K562 (cell line): ENCODE data around the gene ZNF821. TPM values are rescaled to one million over a fixed set of nuclear protein-coding genes. Genes with fewer than 3 reads are reported as not detected.

Source experiments
- ATF7 ChIP-seq: fragments of 450-650 bp; IDR thresholded peaks from 2 replicates; pipeline ENCODE4 v1.7.1; 2014; ENCODE audit warnings: mild to moderate bottlenecking, moderate library complexity
- ESRRA ChIP-seq: fragments of 450-650 bp; IDR thresholded peaks from 2 replicates; pipeline ENCODE4 v1.6.1; 2014; ENCODE audit warnings: low read depth, mild to moderate bottlenecking, moderate library complexity, borderline replicate concordance
- GABPA ChIP-seq: fragments of 200-800 bp; sonication (Bioruptor generic); conservative IDR thresholded peaks from 2 replicates; pipeline ENCODE4 v1.6.1; 2016; ENCODE audit warnings: low read depth, missing genetic modification characterization, missing compliant biosample characterization
- KAT7 ChIP-seq: sonication (generic); formaldehyde crosslinking; IDR thresholded peaks from 2 replicates; pipeline ENCODE4 v1.8.0; 2022; ENCODE audit warnings: missing genetic modification reagents, mild to moderate bottlenecking, borderline replicate concordance
- MCM5 ChIP-seq: fragments of 450-650 bp; IDR thresholded peaks from 2 replicates; pipeline ENCODE4 v1.6.1; 2016; ENCODE audit warnings: low read depth
- MLX ChIP-seq, 2 experiments: fragments of 450-650 bp in 1 of 2; sonication (generic) in 1 of 2; formaldehyde crosslinking; conservative IDR thresholded peaks; 2 replicates each; pipeline versions ENCODE4 v1.4.0 to v1.8.1; 2020 to 2022; ENCODE audit warnings: mild to moderate bottlenecking in 1 of 2, missing genetic modification reagents in 1 of 2
- NBN ChIP-seq: fragments of 450-650 bp; IDR thresholded peaks from 2 replicates; pipeline ENCODE4 v1.6.1; 2016; ENCODE audit warnings: low read depth, mild to moderate bottlenecking
- NR2C2 ChIP-seq, 2 experiments: fragments of 200-800 bp in 1 of 2; sonication (Bioruptor generic) in 1 of 2; sonication (generic) in 1 of 2; formaldehyde crosslinking in 1 of 2; IDR thresholded peaks; 2 replicates each; pipeline versions ENCODE4 v1.6.1 to v1.8.0; 2016 to 2022; ENCODE audit warnings: mild to moderate bottlenecking in 1 of 2, missing compliant biosample characterization in 1 of 2, missing genetic modification characterization in 1 of 2, missing genetic modification reagents in 1 of 2
- PCBP1 ChIP-seq: fragments of 200-400 bp; formaldehyde crosslinking; IDR thresholded peaks from 2 replicates; pipeline ENCODE4 v1.6.1; 2018; ENCODE audit warnings: mild to moderate bottlenecking, low read depth, low read length; ENCODE audit not compliant: poor library complexity, severe bottlenecking
- RHOXF2B ChIP-seq: fragments of 250-450 bp; sonication (Bioruptor Pico); conservative IDR thresholded peaks from 2 replicates; pipeline ENCODE4 v1.5.1; 2021
- SAFB ChIP-seq: fragments of 200-400 bp; formaldehyde crosslinking; IDR thresholded peaks from 2 replicates; pipeline ENCODE4 v1.6.1; 2017; ENCODE audit warnings: low read depth, low read length, borderline replicate concordance
- SIRT6 ChIP-seq: IDR thresholded peaks from one replicate; pipeline ENCODE4 v1.6.1; 2012; ENCODE audit warnings: low read depth, mild to moderate bottlenecking, control low read depth, inconsistent platforms, low read length, moderate library complexity
- TAF15 ChIP-seq: fragments of 200-400 bp; formaldehyde crosslinking; IDR thresholded peaks from 2 replicates; pipeline ENCODE4 v1.6.1; 2017; ENCODE audit warnings: mild to moderate bottlenecking, low read depth, low read length, moderate library complexity
- TOE1 ChIP-seq, 2 experiments: fragments of 450-650 bp in 1 of 2; sonication (generic) in 1 of 2; formaldehyde crosslinking in 1 of 2; IDR thresholded peaks; 2 replicates each; pipeline versions ENCODE4 v1.7.1 to v1.8.0; 2016 to 2022; ENCODE audit warnings: borderline replicate concordance in 2 of 2, mild to moderate bottlenecking in 2 of 2, antibody characterized with exemption in 1 of 2, inconsistent platforms in 1 of 2, low read depth in 1 of 2, missing genetic modification reagents in 1 of 2, moderate library complexity in 1 of 2
- ZBTB34 ChIP-seq: fragments of 250-450 bp; sonication (Bioruptor Pico); IDR thresholded peaks from 2 replicates; pipeline ENCODE4 v1.8.0; 2021; ENCODE audit warnings: mild to moderate bottlenecking, moderate library complexity
- ZNF143 ChIP-seq: sonication (generic); formaldehyde crosslinking; IDR thresholded peaks from 2 replicates; pipeline ENCODE4 v1.9.0; 2022; ENCODE audit warnings: mild to moderate bottlenecking, missing genetic modification reagents
- polyA plus RNA-seq, 8 experiments: library from polyadenylated mRNA; depleted of rRNA in 4 of 8; stranded (reverse) in 5 of 8; unstranded in 3 of 8; fragments of >200 nt; fragmentation: Nextera tagmentation in 2 of 8; fragmentation: Illumina TruSeq in 1 of 8; extraction: Ambion mirVana in 2 of 8; extraction: Trizol in 1 of 8; gene quantifications; 2 replicates each; pipeline versions ENCODE4 v1.2.1 to v1.2.3, GENCODE V29; 2011 to 2014; ENCODE audit warnings: inconsistent platforms in 1 of 8, missing spikeins in 1 of 8
- total RNA-seq, 7 experiments: library from RNA; depleted of rRNA in 6 of 7; stranded (reverse); fragments of >200 nt in 6 of 7; fragmentation: Illumina TruSeq in 2 of 7; extraction: Trizol in 2 of 7; gene quantifications; 2 replicates each; pipeline versions ENCODE4 v1.2.1 to v1.2.3, GENCODE V29; 2011 to 2021; ENCODE audit warnings: low replicate concordance in 1 of 7
- TF ChIP-seq, protein P1 (sequence below): fragments of 450-650 bp; formaldehyde crosslinking; IDR thresholded peaks from 2 replicates; pipeline ENCODE4 v1.4.0; 2022; ENCODE audit warnings: mild to moderate bottlenecking, moderate library complexity
- TF ChIP-seq, protein P2 (sequence below): fragments of 250-450 bp; sonication (Bioruptor Pico); IDR thresholded peaks from 2 replicates; pipeline ENCODE4 v1.5.0; 2021; ENCODE audit warnings: mild to moderate bottlenecking, moderate library complexity

The ZNF821 gene
- total and polyA plus RNA-seq, 9 of the 15 experiments (the other 6 are each of a cell fraction or from before 2014, with no cell fraction given), result 0.38 to 5.6 (median 3.6) TPM

DNA sequence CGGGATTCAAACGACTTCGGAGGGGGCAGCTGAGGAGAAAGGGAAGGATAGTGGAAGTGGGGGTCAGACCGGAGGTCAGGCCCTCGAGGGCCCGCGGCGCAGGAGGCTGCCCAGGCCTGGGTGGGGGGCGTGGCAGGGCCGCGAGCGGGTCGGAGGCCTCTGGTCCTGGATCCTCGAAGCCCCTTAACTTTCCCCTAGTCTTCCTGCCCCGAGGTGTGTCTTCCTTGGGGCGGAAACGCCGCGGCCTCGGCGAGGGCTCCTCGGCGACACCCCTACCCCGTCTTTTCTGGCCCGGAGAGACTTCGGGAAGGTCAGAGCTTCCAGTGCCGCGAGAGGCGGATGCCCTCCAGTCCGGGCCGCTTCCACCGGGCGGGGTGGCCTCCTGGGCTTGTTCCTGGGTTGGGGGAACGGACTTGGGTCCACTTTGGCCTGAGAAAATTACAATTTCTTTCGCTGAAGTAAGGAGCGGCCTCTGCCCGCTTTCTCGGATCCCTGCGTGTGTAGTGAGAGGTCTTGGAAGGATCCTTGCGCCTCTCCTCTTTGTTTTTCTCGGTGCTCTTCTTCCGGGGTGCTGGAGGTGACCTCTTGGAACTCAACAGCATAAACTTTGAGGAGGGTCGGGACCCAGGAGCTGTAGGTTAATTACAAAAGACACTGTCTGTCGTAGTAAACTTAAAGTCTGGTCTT lies 11.8 kb upstream of the ZNF821 start (continued):
- no peak for TF ChIP-seq ZNF143
- no peak for TF ChIP-seq RHOXF2B (CRISPR knock-in tag)
- TF ChIP-seq PCBP1, result no peak
- no peak for TF ChIP-seq TOE1 (IDR thresholded peaks at IDR 0.05; ENCODE audit: borderline replicate concordance)
- TF ChIP-seq TOE1 (CRISPR knock-in tag; IDR thresholded peaks at IDR 0.05; ENCODE audit: borderline replicate concordance, low read depth), result no peak
- no peak; the same call in none of the 2 replicates for TF ChIP-seq GABPA
- TF ChIP-seq, protein P1, sequence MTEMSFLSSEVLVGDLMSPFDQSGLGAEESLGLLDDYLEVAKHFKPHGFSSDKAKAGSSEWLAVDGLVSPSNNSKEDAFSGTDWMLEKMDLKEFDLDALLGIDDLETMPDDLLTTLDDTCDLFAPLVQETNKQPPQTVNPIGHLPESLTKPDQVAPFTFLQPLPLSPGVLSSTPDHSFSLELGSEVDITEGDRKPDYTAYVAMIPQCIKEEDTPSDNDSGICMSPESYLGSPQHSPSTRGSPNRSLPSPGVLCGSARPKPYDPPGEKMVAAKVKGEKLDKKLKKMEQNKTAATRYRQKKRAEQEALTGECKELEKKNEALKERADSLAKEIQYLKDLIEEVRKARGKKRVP (CRISPR knock-in tag), result no peak
- no peak for TF ChIP-seq MCM5
- no peak for TF ChIP-seq SAFB
- no peak for TF ChIP-seq ESRRA
- TF ChIP-seq SIRT6, result no peak
- TF ChIP-seq KAT7 (CRISPR knock-in tag), result 0 out of 2 replicates have a peak, but pooled peaks have one; percentile 34
- no peak for TF ChIP-seq ATF7
- no peak for TF ChIP-seq MLX (CRISPR knock-in tag; conservative IDR thresholded peaks at IDR 0.05)
- no peak for TF ChIP-seq ZBTB34
- no peak for TF ChIP-seq TAF15
- TF ChIP-seq NR2C2 (CRISPR knock-in tag; IDR thresholded peaks at IDR 0.05), result no peak
- peak; percentile 88 for TF ChIP-seq NR2C2 (tag; IDR thresholded peaks at IDR 0.05)
- TF ChIP-seq, protein P2, sequence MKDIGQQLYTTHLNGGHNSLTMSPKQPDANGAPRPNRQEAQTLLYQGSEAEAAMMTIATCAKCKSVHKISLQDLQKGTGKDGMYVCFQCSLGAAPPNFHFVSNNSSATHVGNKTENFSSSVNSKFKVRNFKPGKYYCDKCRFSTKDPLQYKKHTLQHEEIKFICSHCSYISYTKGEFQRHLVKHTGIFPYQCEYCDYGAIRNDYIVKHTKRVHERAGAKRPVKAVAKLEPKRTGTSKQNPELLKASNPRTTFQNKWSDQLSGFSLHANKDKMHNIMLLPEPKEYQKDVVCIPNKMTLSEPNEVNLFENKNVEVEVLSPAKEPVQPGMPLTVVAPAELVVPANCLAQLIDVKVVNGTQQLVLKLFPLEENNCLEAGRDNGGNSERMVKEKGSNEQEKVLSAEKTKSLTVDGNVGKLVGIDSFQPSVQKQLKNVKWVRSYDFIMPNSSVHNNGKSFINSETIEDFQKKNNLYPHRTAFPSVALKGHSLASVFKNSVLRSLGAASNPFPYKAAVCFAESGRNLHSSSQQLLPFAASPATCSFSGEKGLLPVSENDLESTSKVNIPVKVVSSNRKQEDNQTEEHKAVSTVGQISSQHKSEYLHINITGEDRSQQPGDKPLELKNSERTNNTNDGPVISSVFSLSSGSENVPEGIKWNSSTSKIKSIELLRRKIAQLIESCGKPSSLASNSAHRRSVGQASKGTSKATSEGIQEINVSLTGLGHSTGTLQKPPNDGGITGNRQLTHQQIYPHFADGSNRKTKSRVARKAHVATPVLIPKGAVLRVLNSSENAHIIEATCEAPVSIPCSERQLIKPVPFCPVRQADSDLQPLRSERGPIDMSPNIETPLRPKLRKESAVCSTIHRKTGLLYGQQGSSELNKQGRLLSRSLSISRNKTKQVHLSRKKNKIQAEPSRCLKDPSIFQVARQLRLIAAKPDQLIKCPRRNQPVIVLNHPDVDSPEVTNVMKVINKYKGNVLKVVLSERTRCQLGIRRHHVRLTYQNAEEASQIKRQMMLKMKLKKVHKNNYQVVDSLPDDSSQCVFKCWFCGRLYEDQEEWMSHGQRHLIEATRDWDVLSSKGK (CRISPR knock-in tag), result no peak
- TF ChIP-seq NBN, result no peak
